Breast epithelium (tissue), 3 donors: ENCODE measurements around the gene SPINT2.

Experiments
- POLR2A ChIP-seq: fragments of 450-650 bp; IDR thresholded peaks from one replicate; pipeline ENCODE4 v1.6.1; 2016; ENCODE audit warnings: antibody characterized with exemption, mild to moderate bottlenecking, moderate library complexity
- POLR2AphosphoS5 ChIP-seq, 3 donors: sonication (generic); formaldehyde crosslinking; IDR thresholded peaks; one replicate each; pipeline ENCODE4 v1.6.1; 2017; ENCODE audit warnings: antibody characterized with exemption in 3 of 3
- TF ChIP-seq, protein P1 (sequence below), 3 donors: fragments of 450-650 bp; IDR thresholded peaks; one replicate each; pipeline ENCODE4 v1.5.1; 2016 to 2017; ENCODE audit warnings: antibody characterized with exemption in 3 of 3, mild to moderate bottlenecking in 3 of 3, moderate library complexity in 3 of 3

DNA sequence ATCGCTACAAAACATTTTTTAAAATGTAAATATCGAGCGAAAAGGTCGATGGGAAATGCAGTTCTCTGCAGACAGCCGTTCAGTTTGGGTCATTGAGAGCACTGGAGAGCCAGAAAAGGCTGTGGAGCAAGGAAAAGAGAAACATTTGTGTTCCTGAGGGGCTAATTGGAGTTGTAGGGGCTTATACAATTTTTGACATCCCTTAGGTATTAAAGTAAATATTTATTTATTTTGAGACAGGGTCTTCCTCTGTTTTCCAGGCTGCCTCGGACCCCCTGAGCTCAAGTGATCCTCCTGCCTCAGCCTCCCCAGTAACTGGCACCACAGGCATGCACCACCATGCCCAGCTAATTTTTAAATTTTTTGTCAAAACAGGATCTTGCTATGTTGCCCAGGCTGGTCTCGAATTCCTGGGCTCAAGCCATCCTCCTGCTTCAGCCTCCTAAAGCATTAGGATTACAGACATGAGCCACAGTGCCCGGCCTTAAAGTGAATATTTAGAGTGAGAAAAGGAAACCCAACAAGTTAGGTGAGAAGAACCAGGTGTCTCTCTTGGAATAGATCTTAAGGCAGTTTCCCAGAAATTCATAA lies 52.2 kb downstream of the SPINT2 start:
- no peak for TF ChIP-seq POLR2AphosphoS5 (IDR thresholded peaks at IDR 0.05)
- TF ChIP-seq, protein P1, sequence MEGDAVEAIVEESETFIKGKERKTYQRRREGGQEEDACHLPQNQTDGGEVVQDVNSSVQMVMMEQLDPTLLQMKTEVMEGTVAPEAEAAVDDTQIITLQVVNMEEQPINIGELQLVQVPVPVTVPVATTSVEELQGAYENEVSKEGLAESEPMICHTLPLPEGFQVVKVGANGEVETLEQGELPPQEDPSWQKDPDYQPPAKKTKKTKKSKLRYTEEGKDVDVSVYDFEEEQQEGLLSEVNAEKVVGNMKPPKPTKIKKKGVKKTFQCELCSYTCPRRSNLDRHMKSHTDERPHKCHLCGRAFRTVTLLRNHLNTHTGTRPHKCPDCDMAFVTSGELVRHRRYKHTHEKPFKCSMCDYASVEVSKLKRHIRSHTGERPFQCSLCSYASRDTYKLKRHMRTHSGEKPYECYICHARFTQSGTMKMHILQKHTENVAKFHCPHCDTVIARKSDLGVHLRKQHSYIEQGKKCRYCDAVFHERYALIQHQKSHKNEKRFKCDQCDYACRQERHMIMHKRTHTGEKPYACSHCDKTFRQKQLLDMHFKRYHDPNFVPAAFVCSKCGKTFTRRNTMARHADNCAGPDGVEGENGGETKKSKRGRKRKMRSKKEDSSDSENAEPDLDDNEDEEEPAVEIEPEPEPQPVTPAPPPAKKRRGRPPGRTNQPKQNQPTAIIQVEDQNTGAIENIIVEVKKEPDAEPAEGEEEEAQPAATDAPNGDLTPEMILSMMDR (IDR thresholded peaks at IDR 0.05), result no peak
- no peak for TF ChIP-seq POLR2A
